Measurements from ENCODE around the gene INKA1. TPM values are rescaled to one million over a fixed set of nuclear protein-coding genes. Genes with fewer than 3 reads are reported as not detected.

The INKA1 gene
- total and polyA plus RNA-seq, 2 of the 8 experiments (the other 6 are each of a cell fraction or from before 2014, with no cell fraction given), result 1.3 to 4.7 TPM

DNA sequence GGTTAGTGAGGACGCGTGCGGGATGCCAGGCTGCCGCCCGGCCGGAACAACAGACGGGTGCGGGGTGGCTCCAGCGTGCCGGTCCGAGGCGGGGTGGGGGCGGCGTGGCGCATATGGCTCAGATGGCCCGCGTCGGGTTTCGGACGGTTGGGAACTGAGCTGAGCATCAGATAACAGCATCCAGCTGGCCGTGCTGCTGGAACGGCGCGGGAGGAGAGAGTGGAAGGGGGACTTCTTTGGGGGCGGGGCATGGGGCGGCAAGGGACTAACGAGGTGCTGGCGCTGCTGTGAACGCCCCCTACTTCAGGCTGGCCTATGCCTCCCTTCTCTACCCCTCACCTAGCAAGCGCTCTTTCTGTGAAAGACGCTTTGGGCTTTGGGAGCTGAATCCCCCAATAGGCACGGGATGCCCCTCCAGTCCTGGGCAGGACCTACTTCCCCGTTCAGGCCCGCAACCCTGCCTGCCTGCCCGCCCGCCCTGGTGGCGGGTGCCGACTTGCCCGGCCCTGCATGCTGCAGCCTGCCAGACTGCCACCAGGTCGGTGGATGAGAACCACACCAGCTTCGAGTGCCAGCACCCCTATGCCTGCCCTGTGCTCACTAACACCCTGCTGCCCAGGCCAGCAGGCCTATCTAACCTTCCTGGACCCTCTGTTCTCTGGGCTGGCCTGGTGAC lies 542 bp downstream of the INKA1 start (continued):
- TF ChIP-seq, protein P1, sequence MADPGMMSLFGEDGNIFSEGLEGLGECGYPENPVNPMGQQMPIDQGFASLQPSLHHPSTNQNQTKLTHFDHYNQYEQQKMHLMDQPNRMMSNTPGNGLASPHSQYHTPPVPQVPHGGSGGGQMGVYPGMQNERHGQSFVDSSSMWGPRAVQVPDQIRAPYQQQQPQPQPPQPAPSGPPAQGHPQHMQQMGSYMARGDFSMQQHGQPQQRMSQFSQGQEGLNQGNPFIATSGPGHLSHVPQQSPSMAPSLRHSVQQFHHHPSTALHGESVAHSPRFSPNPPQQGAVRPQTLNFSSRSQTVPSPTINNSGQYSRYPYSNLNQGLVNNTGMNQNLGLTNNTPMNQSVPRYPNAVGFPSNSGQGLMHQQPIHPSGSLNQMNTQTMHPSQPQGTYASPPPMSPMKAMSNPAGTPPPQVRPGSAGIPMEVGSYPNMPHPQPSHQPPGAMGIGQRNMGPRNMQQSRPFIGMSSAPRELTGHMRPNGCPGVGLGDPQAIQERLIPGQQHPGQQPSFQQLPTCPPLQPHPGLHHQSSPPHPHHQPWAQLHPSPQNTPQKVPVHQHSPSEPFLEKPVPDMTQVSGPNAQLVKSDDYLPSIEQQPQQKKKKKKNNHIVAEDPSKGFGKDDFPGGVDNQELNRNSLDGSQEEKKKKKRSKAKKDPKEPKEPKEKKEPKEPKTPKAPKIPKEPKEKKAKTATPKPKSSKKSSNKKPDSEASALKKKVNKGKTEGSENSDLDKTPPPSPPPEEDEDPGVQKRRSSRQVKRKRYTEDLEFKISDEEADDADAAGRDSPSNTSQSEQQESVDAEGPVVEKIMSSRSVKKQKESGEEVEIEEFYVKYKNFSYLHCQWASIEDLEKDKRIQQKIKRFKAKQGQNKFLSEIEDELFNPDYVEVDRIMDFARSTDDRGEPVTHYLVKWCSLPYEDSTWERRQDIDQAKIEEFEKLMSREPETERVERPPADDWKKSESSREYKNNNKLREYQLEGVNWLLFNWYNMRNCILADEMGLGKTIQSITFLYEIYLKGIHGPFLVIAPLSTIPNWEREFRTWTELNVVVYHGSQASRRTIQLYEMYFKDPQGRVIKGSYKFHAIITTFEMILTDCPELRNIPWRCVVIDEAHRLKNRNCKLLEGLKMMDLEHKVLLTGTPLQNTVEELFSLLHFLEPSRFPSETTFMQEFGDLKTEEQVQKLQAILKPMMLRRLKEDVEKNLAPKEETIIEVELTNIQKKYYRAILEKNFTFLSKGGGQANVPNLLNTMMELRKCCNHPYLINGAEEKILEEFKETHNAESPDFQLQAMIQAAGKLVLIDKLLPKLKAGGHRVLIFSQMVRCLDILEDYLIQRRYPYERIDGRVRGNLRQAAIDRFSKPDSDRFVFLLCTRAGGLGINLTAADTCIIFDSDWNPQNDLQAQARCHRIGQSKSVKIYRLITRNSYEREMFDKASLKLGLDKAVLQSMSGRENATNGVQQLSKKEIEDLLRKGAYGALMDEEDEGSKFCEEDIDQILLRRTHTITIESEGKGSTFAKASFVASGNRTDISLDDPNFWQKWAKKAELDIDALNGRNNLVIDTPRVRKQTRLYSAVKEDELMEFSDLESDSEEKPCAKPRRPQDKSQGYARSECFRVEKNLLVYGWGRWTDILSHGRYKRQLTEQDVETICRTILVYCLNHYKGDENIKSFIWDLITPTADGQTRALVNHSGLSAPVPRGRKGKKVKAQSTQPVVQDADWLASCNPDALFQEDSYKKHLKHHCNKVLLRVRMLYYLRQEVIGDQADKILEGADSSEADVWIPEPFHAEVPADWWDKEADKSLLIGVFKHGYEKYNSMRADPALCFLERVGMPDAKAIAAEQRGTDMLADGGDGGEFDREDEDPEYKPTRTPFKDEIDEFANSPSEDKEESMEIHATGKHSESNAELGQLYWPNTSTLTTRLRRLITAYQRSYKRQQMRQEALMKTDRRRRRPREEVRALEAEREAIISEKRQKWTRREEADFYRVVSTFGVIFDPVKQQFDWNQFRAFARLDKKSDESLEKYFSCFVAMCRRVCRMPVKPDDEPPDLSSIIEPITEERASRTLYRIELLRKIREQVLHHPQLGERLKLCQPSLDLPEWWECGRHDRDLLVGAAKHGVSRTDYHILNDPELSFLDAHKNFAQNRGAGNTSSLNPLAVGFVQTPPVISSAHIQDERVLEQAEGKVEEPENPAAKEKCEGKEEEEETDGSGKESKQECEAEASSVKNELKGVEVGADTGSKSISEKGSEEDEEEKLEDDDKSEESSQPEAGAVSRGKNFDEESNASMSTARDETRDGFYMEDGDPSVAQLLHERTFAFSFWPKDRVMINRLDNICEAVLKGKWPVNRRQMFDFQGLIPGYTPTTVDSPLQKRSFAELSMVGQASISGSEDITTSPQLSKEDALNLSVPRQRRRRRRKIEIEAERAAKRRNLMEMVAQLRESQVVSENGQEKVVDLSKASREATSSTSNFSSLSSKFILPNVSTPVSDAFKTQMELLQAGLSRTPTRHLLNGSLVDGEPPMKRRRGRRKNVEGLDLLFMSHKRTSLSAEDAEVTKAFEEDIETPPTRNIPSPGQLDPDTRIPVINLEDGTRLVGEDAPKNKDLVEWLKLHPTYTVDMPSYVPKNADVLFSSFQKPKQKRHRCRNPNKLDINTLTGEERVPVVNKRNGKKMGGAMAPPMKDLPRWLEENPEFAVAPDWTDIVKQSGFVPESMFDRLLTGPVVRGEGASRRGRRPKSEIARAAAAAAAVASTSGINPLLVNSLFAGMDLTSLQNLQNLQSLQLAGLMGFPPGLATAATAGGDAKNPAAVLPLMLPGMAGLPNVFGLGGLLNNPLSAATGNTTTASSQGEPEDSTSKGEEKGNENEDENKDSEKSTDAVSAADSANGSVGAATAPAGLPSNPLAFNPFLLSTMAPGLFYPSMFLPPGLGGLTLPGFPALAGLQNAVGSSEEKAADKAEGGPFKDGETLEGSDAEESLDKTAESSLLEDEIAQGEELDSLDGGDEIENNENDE (IDR thresholded peaks at IDR 0.05; ENCODE audit: insufficient replicate concordance, low read length), result no peak
